Smooth muscle cell (in vitro differentiated cells): ENCODE results near the gene TKTL1. TPM values are rescaled to one million over a fixed set of nuclear protein-coding genes. Genes with fewer than 3 reads are reported as not detected.
"Not testable (repeated sequence)": the region's sequence is repeated elsewhere in the genome, so short reads cannot be mapped to it uniquely, and the experiment has no call there.

Experiments
- DNase-seq: peaks from one replicate; lab custom pipeline; 2025; ENCODE audit not compliant: unreplicated experiment; lab: John Stamatoyannopoulos, UW
- H2AFZ ChIP-seq: fragments of 200-600 bp; sonication (generic); 2 replicates; pipeline ENCODE4 v1.6.0; 2016; ENCODE audit warnings: antibody characterized with exemption, low read depth, mild to moderate bottlenecking
- H3F3A ChIP-seq: fragments of 200-600 bp; sonication (generic); 2 replicates; pipeline ENCODE4 v1.6.0; 2017; ENCODE audit warnings: antibody characterized with exemption, low read depth
- H3K27ac ChIP-seq: fragments of 200-600 bp; sonication (generic); 2 replicates; pipeline ENCODE4 v1.5.1; 2016; ENCODE audit warnings: low read depth, mild to moderate bottlenecking
- H3K27me3 ChIP-seq: fragments of 200-600 bp; sonication (generic); 2 replicates; pipeline ENCODE4 v1.6.1; 2016; ENCODE audit warnings: low read depth, mild to moderate bottlenecking
- H3K36me3 ChIP-seq: fragments of 200-600 bp; sonication (generic); 2 replicates; pipeline ENCODE4 v1.5.1; 2016; ENCODE audit warnings: low read depth
- H3K4me1 ChIP-seq: fragments of 200-600 bp; sonication (generic); 2 replicates; pipeline ENCODE4 v1.5.1; 2016; ENCODE audit warnings: low read depth
- H3K4me2 ChIP-seq: fragments of 200-600 bp; sonication (generic); 2 replicates; pipeline ENCODE4 v1.6.0; 2016; ENCODE audit warnings: mild to moderate bottlenecking
- H3K4me3 ChIP-seq: fragments of 200-600 bp; sonication (generic); 2 replicates; pipeline ENCODE4 v1.5.1; 2016; ENCODE audit warnings: mild to moderate bottlenecking
- H3K79me2 ChIP-seq: fragments of 200-600 bp; sonication (generic); 2 replicates; pipeline ENCODE4 v1.6.0; 2016; ENCODE audit warnings: low read depth, mild to moderate bottlenecking
- H3K9ac ChIP-seq: fragments of 200-600 bp; sonication (generic); 2 replicates; pipeline ENCODE4 v1.6.0; 2016; ENCODE audit warnings: low read depth
- H3K9me3 ChIP-seq: fragments of 200-600 bp; sonication (generic); replicated peaks from 2 replicates; pipeline ENCODE4 v1.5.1; 2016; ENCODE audit warnings: low read depth
- H4K20me1 ChIP-seq: fragments of 200-600 bp; sonication (generic); 2 replicates; pipeline ENCODE4 v1.6.0; 2016; ENCODE audit warnings: low read depth
- CTCF ChIP-seq: fragments of 200-600 bp; sonication (generic); IDR thresholded peaks from 2 replicates; pipeline ENCODE4 v1.5.1; 2017; ENCODE audit warnings: borderline replicate concordance, mild to moderate bottlenecking, antibody characterized with exemption; ENCODE audit not compliant: insufficient read depth, poor library complexity, severe bottlenecking
- WGBS: methylation state at CpG from one replicate; pipeline ENCODE4 v1.1.7; 2016; ENCODE audit warnings: low lambda C conversion rate; 5-methylcytosine and 5-hydroxymethylcytosine counted together
- polyA plus RNA-seq: library from polyadenylated mRNA; unstranded; fragments of >200 nt; fragmentation: Nextera tagmentation; extraction: Ambion mirVana; gene quantifications from 2 replicates; pipeline ENCODE4 v1.2.1, GENCODE V29; 2016
- total RNA-seq: library from RNA; depleted of rRNA; stranded (reverse); fragments of >200 nt; gene quantifications from 2 replicates; pipeline ENCODE4 v1.2.3, GENCODE V29; 2014

Gene TKTL1
- total and polyA plus RNA-seq, 2 experiments from 2014 or later: not detected

GRCh38 chrX:154298312-154298711 lies 2.7 kb downstream of the TKTL1 start:
- no peak for DNase-seq

GRCh38 chrX:154300816-154301215 lies 5.2 kb downstream of the TKTL1 start:
- Histone ChIP-seq H3K4me1 (no peaks in the 10 kb centered on the region), H3K4me2 (no peak overlapping the region), H3F3A (no peaks in the 10 kb centered on the region), H3K4me3 (no peak overlapping the region), H3K9ac (no peak overlapping the region), H3K36me3 (no peaks in the 10 kb centered on the region), H3K27me3 (no peaks in the 10 kb centered on the region), H2AFZ (no peak overlapping the region), H3K9me3 (no peaks in the 10 kb centered on the region), H4K20me1 (no peaks in the 10 kb centered on the region), H3K27ac (no peak overlapping the region), H3K79me2 (no peaks in the 10 kb centered on the region)
- WGBS: 93% methylated on average over 8 of the region's 8 CpGs
- DNase-seq: no peak
- TF ChIP-seq CTCF: no peak

More at GRCh38 chrX:154298312-154298711, 2.7 kb downstream of the TKTL1 start:
- H3K4me2 ChIP-seq: no peak overlapping the region
- no peaks in the 10 kb centered on the region for H3K79me2 ChIP-seq
- H4K20me1 ChIP-seq: no peaks in the 10 kb centered on the region
- no peaks in the 10 kb centered on the region for H3F3A ChIP-seq
- no peaks in the 10 kb centered on the region for H3K4me1 ChIP-seq
- 84% methylated on average over 7 of the region's 7 CpGs for WGBS
- H2AFZ ChIP-seq: no peak overlapping the region
- H3K36me3 ChIP-seq: no peaks in the 10 kb centered on the region
- TF ChIP-seq CTCF: no peak
- H3K9ac ChIP-seq: no peak overlapping the region
- H3K27me3 ChIP-seq: no peaks in the 10 kb centered on the region
- no peak overlapping the region for H3K4me3 ChIP-seq
- no peaks in the 10 kb centered on the region for H3K9me3 ChIP-seq
- H3K27ac ChIP-seq: no peak overlapping the region

- not testable (repeated sequence) for H3F3A ChIP-seq, H3K9ac ChIP-seq, H2AFZ ChIP-seq, H3K36me3 ChIP-seq, H3K27me3 ChIP-seq, H3K4me3 ChIP-seq, H3K9me3 ChIP-seq, H3K27ac ChIP-seq, H3K79me2 ChIP-seq, H3K4me2 ChIP-seq, DNase-seq, H4K20me1 ChIP-seq, H3K4me1 ChIP-seq
- 82% methylated on average over 7 of the region's 7 CpGs for WGBS
Measured at GRCh38 chrX:154302998-154303397, 7.4 kb downstream of the TKTL1 start.

GRCh38 chrX:154303476-154303875 lies 7.9 kb downstream of the TKTL1 start:
- Histone ChIP-seq H3K36me3 (no peaks in the 10 kb centered on the region), H3K9ac (no peak overlapping the region), H4K20me1 (no peaks in the 10 kb centered on the region), H3F3A (no peaks in the 10 kb centered on the region), H3K4me3 (no peak overlapping the region), H3K4me1 (no peaks in the 10 kb centered on the region), H3K27me3 (no peaks in the 10 kb centered on the region), H3K9me3 (no peaks in the 10 kb centered on the region), H3K4me2 (no peak overlapping the region), H2AFZ (no peak overlapping the region), H3K27ac (no peak overlapping the region), H3K79me2 (no peaks in the 10 kb centered on the region)
- TF ChIP-seq CTCF: no peak
- 79% methylated on average over 7 of the region's 8 CpGs for whole genome bisulfite sequencing
- DNase-seq: no peak
